Heart left ventricle (tissue), 16 donors: ENCODE data around the gene SLC12A4. TPM values are rescaled to one million over a fixed set of nuclear protein-coding genes. Genes with fewer than 3 reads are reported as not detected.

ENCODE experiments used
- ATAC-seq, 4 donors: fragments of 200-7000 bp; cut with Tn5 transposase; one replicate each; pipeline ENCODE4 v1.9.1; 2020 to 2022; ENCODE audit warnings: moderate library complexity in 4 of 4, mild to moderate bottlenecking in 3 of 4, moderate number of reproducible peaks in 1 of 4
- DNase-seq, 5 donors: peaks; one replicate each; pipeline ENCODE4 v3.0.0-alpha.2; 2020
- H3K27ac ChIP-seq, 12 donors: fragments of 200-600 bp; sonication (generic) in 4 of 12; one replicate each; pipeline versions ENCODE4 v1.5.0 to v1.8.0; 2016 to 2022; ENCODE audit warnings: mild to moderate bottlenecking in 2 of 12
- H3K27me3 ChIP-seq, 9 donors: fragments of 200-600 bp; sonication (generic) in 2 of 9; one replicate each; pipeline versions ENCODE4 v1.5.1 to v1.8.0; 2016 to 2022; ENCODE audit warnings: mild to moderate bottlenecking in 3 of 9
- H3K36me3 ChIP-seq, 9 donors: fragments of 200-600 bp; sonication (generic) in 2 of 9; one replicate each; pipeline versions ENCODE4 v1.5.0 to v1.8.0; 2018 to 2022; ENCODE audit warnings: mild to moderate bottlenecking in 2 of 9
- H3K4me1 ChIP-seq, 12 donors: fragments of 200-600 bp; sonication (generic) in 4 of 12; one replicate each; pipeline versions ENCODE4 v1.5.0 to v1.8.0; 2016 to 2022; ENCODE audit warnings: mild to moderate bottlenecking in 3 of 12
- H3K4me3 ChIP-seq, 12 donors: fragments of 200-600 bp; sonication (generic) in 4 of 12; one replicate each; pipeline versions ENCODE4 v1.5.0 to v1.8.0; 2017 to 2022; ENCODE audit warnings: mild to moderate bottlenecking in 9 of 12, moderate library complexity in 4 of 12
- H3K9me3 ChIP-seq, 12 donors: fragments of 200-600 bp; sonication (generic) in 4 of 12; one replicate each; pipeline versions ENCODE4 v1.5.0 to v1.8.0; 2016 to 2022; ENCODE audit warnings: mild to moderate bottlenecking in 1 of 12
- POLR2A ChIP-seq, 2 donors: fragments of 450-650 bp; IDR thresholded peaks; one replicate each; pipeline ENCODE4 v1.6.1; 2017; ENCODE audit warnings: antibody characterized with exemption in 2 of 2, mild to moderate bottlenecking in 2 of 2, moderate library complexity in 2 of 2
- WGBS, 4 donors: extraction: QIAGEN DNeasy Blood & Tissue Kit in 2 of 4; methylation state at CpG; one replicate each; pipeline versions ENCODE4 v1.1.5 to v1.1.7; 2013 to 2018; 5-methylcytosine and 5-hydroxymethylcytosine counted together
- intact Hi-C, 10 donors: fragments of 100-400 bp; cut with DNase I; formaldehyde crosslinking; loops; one replicate each; pipeline versions ENCODE4 v1.11.1 to v1.14.2; 2022
- polyA plus RNA-seq, 2 donors: library from polyadenylated mRNA; stranded (reverse); fragments of 200-250 nt; gene quantifications; one replicate each; pipeline ENCODE4 v1.2.3, GENCODE V29; 2013
- total RNA-seq, 9 donors: library from RNA; depleted of rRNA in 2 of 9; stranded (reverse); fragments of >200 nt in 2 of 9; fragmentation: NEBNext Ultra II Directional in 3 of 9; extraction: Animal tissue kit (Norgen Biotek cat#: 25700) in 3 of 9; gene quantifications; one replicate each; pipeline versions ENCODE4 v1.1.0 to v1.2.4, GENCODE V29; 2016 to 2023
- TF ChIP-seq, protein P1 (sequence below), 12 donors: fragments of 200-600 bp; sonication (generic) in 4 of 12; IDR thresholded peaks; one replicate each; pipeline versions ENCODE4 v1.5.0 to v1.8.0; 2018 to 2022; ENCODE audit warnings: antibody characterized with exemption in 12 of 12, mild to moderate bottlenecking in 5 of 12
- donor health status: ischemic (EF 13 %, LVEDD 7.1; RV severe dilation, severe dysfunction).
- donor health status: healthy with polysubstance abuse.
- donor health status: DM: no; HTN: yes; CAD: no.
- donor health status: DM: no; HTN: no; CAD: no.
- donor health status: ischemic (EF 25% LVEDD 6.9; RV normal size, moderate dysfunction).
- donor health status: ischemic (EF 25% LVEDD 5.7; RV mildly dilated, moderate dysfunction).
- donor health status: healthy.
- donor health status: DM: yes; HTN: yes; CAD: no.
- donor health status: ischemic (EF 35%, LVEDD 5.7; RV mildly dilated, moderate dysfunction).
- donor health status: nonischemic (EF 11% LVEDD 7.7; RV severe dilation, severe dysfunction).
- donor health status: DM: yes; HTN: yes; CAD: no.
- donor health status: PGD.
- donor health status: ischemic (EF 29% LVEDD 5.4; RV normal size, mild dysfunction).
- donor health status: nonischemic (EF 23%, LVEDD 6.1; RV moderate dilation, normal function).

The SLC12A4 gene
- total and polyA plus RNA-seq, 11 donors, result 64.6 to 92.2 (median 85.9) TPM

DNA sequence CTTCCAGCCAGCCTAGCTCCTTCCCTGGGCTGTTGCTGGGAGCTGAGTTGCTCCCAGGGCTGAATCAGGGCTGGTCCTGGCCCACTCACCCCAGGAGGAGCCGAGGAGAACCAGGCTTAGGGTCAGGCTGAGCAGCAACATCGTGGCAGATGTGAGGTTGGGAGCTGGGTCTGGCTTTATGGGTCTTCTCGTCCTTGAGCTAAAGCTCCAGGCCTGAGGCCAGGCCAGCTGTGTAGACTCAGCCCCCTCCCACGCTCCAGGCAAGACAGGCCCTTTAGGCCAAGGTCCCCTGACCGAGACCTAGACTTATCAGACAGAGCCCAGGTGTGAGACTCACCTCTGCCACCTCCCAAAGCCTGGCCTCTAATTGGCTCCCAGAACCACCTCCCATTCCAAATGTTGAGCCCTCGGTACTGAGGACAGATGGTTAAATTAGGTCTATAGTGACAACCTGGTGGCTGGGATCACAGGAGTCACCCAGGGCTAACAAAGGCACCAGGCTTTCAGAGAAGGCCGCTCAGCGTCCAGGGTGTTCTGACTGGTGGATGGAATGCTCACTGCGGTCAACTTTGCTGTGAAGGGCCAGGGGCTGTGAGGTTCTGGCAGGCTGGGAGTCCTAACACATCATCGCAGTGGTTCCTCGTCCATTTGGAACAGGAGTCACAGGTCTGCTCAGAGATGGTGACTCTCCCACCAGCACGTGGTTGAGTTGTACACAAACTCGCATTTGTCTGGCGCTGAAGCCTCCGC lies 36.5 kb downstream of the SLC12A4 start, which contains the start of gene CTRL:
TSS of gene CTRL (minus strand) at position 151 of the 750 bp plus-strand sequence. CDS start at position 141, 10 bp downstream.
- no peak within 1 kb of the TSS for H3K27ac ChIP-seq
- DNase-seq (no peak), ATAC-seq (no peak)
- peaks cover 0 to 70% (median 39%) of the 10 kb centered on the region in 9 donors for H3K36me3 ChIP-seq
- TF ChIP-seq, protein P1, sequence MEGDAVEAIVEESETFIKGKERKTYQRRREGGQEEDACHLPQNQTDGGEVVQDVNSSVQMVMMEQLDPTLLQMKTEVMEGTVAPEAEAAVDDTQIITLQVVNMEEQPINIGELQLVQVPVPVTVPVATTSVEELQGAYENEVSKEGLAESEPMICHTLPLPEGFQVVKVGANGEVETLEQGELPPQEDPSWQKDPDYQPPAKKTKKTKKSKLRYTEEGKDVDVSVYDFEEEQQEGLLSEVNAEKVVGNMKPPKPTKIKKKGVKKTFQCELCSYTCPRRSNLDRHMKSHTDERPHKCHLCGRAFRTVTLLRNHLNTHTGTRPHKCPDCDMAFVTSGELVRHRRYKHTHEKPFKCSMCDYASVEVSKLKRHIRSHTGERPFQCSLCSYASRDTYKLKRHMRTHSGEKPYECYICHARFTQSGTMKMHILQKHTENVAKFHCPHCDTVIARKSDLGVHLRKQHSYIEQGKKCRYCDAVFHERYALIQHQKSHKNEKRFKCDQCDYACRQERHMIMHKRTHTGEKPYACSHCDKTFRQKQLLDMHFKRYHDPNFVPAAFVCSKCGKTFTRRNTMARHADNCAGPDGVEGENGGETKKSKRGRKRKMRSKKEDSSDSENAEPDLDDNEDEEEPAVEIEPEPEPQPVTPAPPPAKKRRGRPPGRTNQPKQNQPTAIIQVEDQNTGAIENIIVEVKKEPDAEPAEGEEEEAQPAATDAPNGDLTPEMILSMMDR (IDR thresholded peaks at IDR 0.05), result no peak
- no peak for TF ChIP-seq POLR2A (IDR thresholded peaks at IDR 0.05)
- intact Hi-C loops, result loop anchor here in 4 of 10 donors (5.0 to 10.0 kb wide), 3 partner anchors 103 to 407 kb away; partner anchors contain the start of gene RIPOR1 (in 2 of the 4)
- WGBS, 4 donors, result 84 to 89% (median 88%) methylated on average over 12 to 15 of the region's 15 CpGs
- H3K4me3 ChIP-seq, result no peak within 1 kb of the TSS
- H3K9me3 ChIP-seq, result no peaks in the 10 kb centered on the region
- no peaks in the 10 kb centered on the region for H3K27me3 ChIP-seq
- peaks cover 0 to 28% (median 16%) of the 10 kb centered on the region in 12 donors for H3K4me1 ChIP-seq

DNA sequence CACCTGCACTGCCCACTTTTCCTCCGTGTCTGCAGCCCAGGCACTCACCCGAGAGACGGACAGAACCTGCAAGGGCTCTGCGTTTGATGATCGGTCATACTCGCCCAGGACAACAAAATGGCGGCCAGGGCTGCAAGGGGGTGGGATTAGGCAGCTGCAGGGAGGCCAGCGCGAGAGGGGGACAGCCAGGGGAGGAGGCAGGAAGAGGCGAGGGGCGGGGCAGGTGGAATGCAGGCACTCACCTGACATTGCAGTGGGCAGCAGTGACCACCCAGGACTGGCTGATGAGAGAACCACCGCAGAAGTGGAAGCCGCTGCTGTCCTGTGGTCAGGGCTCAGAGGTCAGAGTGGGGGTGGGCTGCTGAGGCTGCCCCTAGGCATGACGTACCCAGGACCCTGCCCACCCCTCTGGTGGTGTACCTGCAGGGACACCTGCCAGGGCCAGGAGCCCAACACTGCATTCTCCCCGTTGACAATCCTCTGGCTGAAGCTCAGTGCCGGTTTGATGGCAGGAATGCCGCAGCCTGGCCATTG lies 37.7 kb downstream of the SLC12A4 start:
- Histone ChIP-seq H3K27ac (no peak overlapping the region), H3K9me3 (no peaks in the 10 kb centered on the region), H3K27me3 (no peaks in the 10 kb centered on the region), H3K4me1 (peaks cover 0 to 38% (median 23%) of the 10 kb centered on the region in 12 donors), H3K4me3 (no peak overlapping the region), H3K36me3 (peaks cover 0 to 70% (median 39%) of the 10 kb centered on the region in 9 donors)
- TF ChIP-seq POLR2A (IDR thresholded peaks at IDR 0.05), result no peak
- TF ChIP-seq, protein P1 (IDR thresholded peaks at IDR 0.05), result no peak
- no peak for ATAC-seq
- 95 to 98% (median 96%) methylated on average over 15 to 17 of the region's 17 CpGs for WGBS, 4 donors
- DNase-seq, result no peak
- intact Hi-C loops, result loop anchor here in 4 of 10 donors (5.0 to 10.0 kb wide), 3 partner anchors 104 to 406 kb away; partner anchors contain the start of gene RIPOR1 (in 2 of the 4)

DNA sequence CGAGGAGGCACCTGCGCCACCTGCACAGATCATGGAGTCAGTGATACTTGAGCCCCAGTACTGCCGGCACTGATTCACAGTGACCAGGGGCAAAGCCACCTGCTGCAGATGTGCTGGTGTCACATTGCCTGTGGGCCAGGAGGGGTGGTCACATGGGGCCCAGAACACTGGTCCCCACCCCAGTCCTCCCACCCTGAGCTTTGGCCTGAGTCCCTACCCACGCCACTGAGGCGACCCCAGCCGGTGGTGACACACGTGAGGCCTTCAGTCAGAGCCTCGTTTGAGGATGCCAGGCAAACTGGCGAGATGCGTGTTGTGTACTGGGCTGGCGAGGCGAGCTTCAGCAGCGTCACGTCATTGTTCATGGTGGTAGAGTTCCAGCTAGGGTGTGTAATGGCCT lies 38.2 kb downstream of the SLC12A4 start:
- H3K27me3 ChIP-seq, result no peaks in the 10 kb centered on the region
- intact Hi-C loops, result loop anchor here in 4 of 10 donors (5.0 to 10.0 kb wide), 3 partner anchors 105 to 405 kb away; partner anchors contain the start of gene RIPOR1 (in 2 of the 4)
- H3K4me1 ChIP-seq, result peaks cover 0 to 40% (median 25%) of the 10 kb centered on the region in 12 donors
- TF ChIP-seq, protein P1 (IDR thresholded peaks at IDR 0.05), result no peak
- TF ChIP-seq POLR2A (IDR thresholded peaks at IDR 0.05), result no peak
- ATAC-seq (no peak), DNase-seq (no peak)
- 93 to 98% (median 95%) methylated on average over 7 to 14 of the region's 14 CpGs for WGBS, 4 donors
- H3K36me3 ChIP-seq, result peaks cover 0 to 68% (median 39%) of the 10 kb centered on the region in 9 donors
- no peak overlapping the region for H3K4me3 ChIP-seq
- H3K27ac ChIP-seq, result no peak overlapping the region
- H3K9me3 ChIP-seq, result no peaks in the 10 kb centered on the region
